Lung (tissue), 5 donors: ENCODE data around the gene OPN1SW. TPM values are rescaled to one million over a fixed set of nuclear protein-coding genes. Genes with fewer than 3 reads are reported as not detected.

Experiments used
- polyA plus RNA-seq, 2 donors: library from polyadenylated mRNA; stranded (reverse); fragments of 200-250 nt; gene quantifications; one replicate each; pipeline ENCODE4 v1.2.1, GENCODE V29; 2013
- small RNA-seq: library from RNA; depleted of rRNA; stranded (forward); fragments of <200 nt; gene quantifications from one replicate; pipeline ENCODE3, GENCODE V24; 2014; ENCODE audit warnings: low replicate concordance
- total RNA-seq, 2 donors: library from RNA; depleted of rRNA in 1 of 2; stranded (reverse); fragments of >200 nt in 1 of 2; gene quantifications; one replicate each; pipeline ENCODE4 v1.2.1, GENCODE V29; 2014 to 2021
- donor health status: Bipolar disorder and iron deficiency.
- donor health status: healthy.
- donor health status: DM: yes; HTN: yes; CAD: no.

OPN1SW gene
- total and polyA plus RNA-seq, 4 donors, result not detected

Small RNA genes within 50 kb of the gene (small RNA-seq; reads per million reads assigned to genes)
- not detected for gene RN7SL81P

Other genes starting within 250 kb of the OPN1SW start
- 1 to 10 TPM in 1 of 2 donors, under 1 TPM in 1; 0.48 to 1.6 TPM for gene GARIN1A, start 103.5 kb downstream of the OPN1SW start, total RNA-seq
- under 1 TPM; 0.35 to 0.71 TPM for gene GARIN1A, start 103.5 kb downstream of the OPN1SW start, polyA plus RNA-seq
- gene CALU, start 36.4 kb downstream of the OPN1SW start, total RNA-seq, result 100 to 1,000 TPM in 1 of 2 donors, 10 to 100 TPM in 1; 99.7 to 115 TPM
- gene CALU, start 36.4 kb downstream of the OPN1SW start, polyA plus RNA-seq, result 10 to 100 TPM; 23.9 to 98.3 TPM
- 1 to 10 TPM; 2.3 to 6.4 TPM for gene CCDC136, start 16.2 kb upstream of the OPN1SW start, total RNA-seq
- gene CCDC136, start 16.2 kb upstream of the OPN1SW start, polyA plus RNA-seq, result 1 to 10 TPM in 1 of 2 donors, under 1 TPM in 1; 0.70 to 1.1 TPM
- gene FLNC, start 54.6 kb upstream of the OPN1SW start, total RNA-seq, result 10 to 100 TPM; 13.3 to 24.2 TPM
- gene FLNC, start 54.6 kb upstream of the OPN1SW start, polyA plus RNA-seq, result 1 to 10 TPM; 2.0 to 2.2 TPM
- gene ATP6V1F, start 87.1 kb upstream of the OPN1SW start, total RNA-seq, result 100 to 1,000 TPM in 1 of 2 donors, 10 to 100 TPM in 1; 43.9 to 165 TPM
- 100 to 1,000 TPM; 286 to 383 TPM for gene ATP6V1F, start 87.1 kb upstream of the OPN1SW start, polyA plus RNA-seq
- gene KCP, start 134.9 kb upstream of the OPN1SW start, total RNA-seq, result 1 to 10 TPM in 1 of 2 donors, under 1 TPM in 1; 0.64 to 3.9 TPM
- gene KCP, start 134.9 kb upstream of the OPN1SW start, polyA plus RNA-seq, result under 1 TPM; 0.22 to 0.47 TPM
- 10 to 100 TPM in 1 of 2 donors, 1 to 10 TPM in 1; 6.0 to 34.1 TPM for gene IRF5, start 162.1 kb upstream of the OPN1SW start, total RNA-seq
- 10 to 100 TPM; 22.1 to 26.2 TPM for gene IRF5, start 162.1 kb upstream of the OPN1SW start, polyA plus RNA-seq